Measurements from ENCODE around the gene SNRPD1. TPM values are rescaled to one million over a fixed set of nuclear protein-coding genes. Genes with fewer than 3 reads are reported as not detected.
"Not testable (repeated sequence)": the region's sequence is repeated elsewhere in the genome, so short reads cannot be mapped to it uniquely, and the experiment has no call there.

The SNRPD1 gene
- total RNA-seq, 2 donors from 2014 or later = 4.3 to 7.8 TPM

GRCh38 chr18:21662581-21662980 lies 50.5 kb downstream of the SNRPD1 start:
- H3K4me1 ChIP-seq (ENCODE audit: control insufficient read depth in 1 of 2, low read depth in 2 of 2) = no peaks in the 10 kb centered on the region
- H3K27ac ChIP-seq = no peak overlapping the region
- no peaks in the 10 kb centered on the region for H3K9me3 ChIP-seq
- H3K4me3 ChIP-seq = no peak overlapping the region
- DNase-seq (ENCODE audit: low spot score) = no peak
- no peak for ATAC-seq (ENCODE audit: insufficient number of reproducible peaks, low FRiP score, low read depth)
- H3K36me3 ChIP-seq = no peaks in the 10 kb centered on the region
- no peaks in the 10 kb centered on the region for H3K27me3 ChIP-seq (replicated peaks; ENCODE audit: insufficient read depth)
- no peak for TF ChIP-seq CTCF (IDR thresholded peaks at IDR 0.05)

- Histone ChIP-seq H3K9me3 (no peaks in the 10 kb centered on the region), H3K27me3 (replicated peaks; ENCODE audit: insufficient read depth) (no peaks in the 10 kb centered on the region), H3K36me3 (no peaks in the 10 kb centered on the region), H3K4me3 (no peak overlapping the region), H3K27ac (no peak overlapping the region), H3K4me1 (ENCODE audit: control insufficient read depth in 1 of 2, low read depth in 2 of 2) (no peaks in the 10 kb centered on the region)
- DNase-seq (ENCODE audit: low spot score) (no peak), ATAC-seq (ENCODE audit: insufficient number of reproducible peaks, low FRiP score, low read depth) (no peak)
- TF ChIP-seq CTCF (IDR thresholded peaks at IDR 0.05) = no peak
These were observed 51.5 kb downstream of the SNRPD1 start for GRCh38 chr18:21663578-21663977.

- no peak for ATAC-seq (ENCODE audit: insufficient number of reproducible peaks, low FRiP score, low read depth)
- H3K4me3 ChIP-seq = no peak overlapping the region
- H3K27ac ChIP-seq = no peak overlapping the region
- H3K9me3 ChIP-seq = no peaks in the 10 kb centered on the region
- no peak for TF ChIP-seq CTCF (IDR thresholded peaks at IDR 0.05)
- no peaks in the 10 kb centered on the region for H3K27me3 ChIP-seq (replicated peaks; ENCODE audit: insufficient read depth)
- DNase-seq (ENCODE audit: low spot score) = no peak
- H3K4me1 ChIP-seq (ENCODE audit: control insufficient read depth in 1 of 2, low read depth in 2 of 2) = no peaks in the 10 kb centered on the region
- no peaks in the 10 kb centered on the region for H3K36me3 ChIP-seq
These were observed 52.0 kb downstream of the SNRPD1 start for GRCh38 chr18:21664069-21664468.

- no peaks in the 10 kb centered on the region for H3K9me3 ChIP-seq
- H3K4me3 ChIP-seq = no peak overlapping the region
- TF ChIP-seq CTCF (IDR thresholded peaks at IDR 0.05) = no peak
- H3K27ac ChIP-seq = no peak overlapping the region
- H3K4me1 ChIP-seq (ENCODE audit: control insufficient read depth in 1 of 2, low read depth in 2 of 2) = peaks cover 9 to 15% of the 10 kb centered on the region in 2 donors
- H3K27me3 ChIP-seq (replicated peaks; ENCODE audit: insufficient read depth) = no peaks in the 10 kb centered on the region
- H3K36me3 ChIP-seq = no peaks in the 10 kb centered on the region
- ATAC-seq (ENCODE audit: insufficient number of reproducible peaks, low FRiP score, low read depth) = no peak
- DNase-seq (ENCODE audit: low spot score) = no peak
These were observed 57.7 kb downstream of the SNRPD1 start for GRCh38 chr18:21669736-21670285.

- Histone ChIP-seq H3K4me3 (no peak overlapping the region), H3K36me3 (no peaks in the 10 kb centered on the region), H3K9me3 (no peaks in the 10 kb centered on the region), H3K4me1 (ENCODE audit: control insufficient read depth in 1 of 2, low read depth in 2 of 2) (peaks cover 9 to 15% of the 10 kb centered on the region in 2 donors), H3K27ac (peak overlapping the region; percentile 22 to 72), H3K27me3 (replicated peaks; ENCODE audit: insufficient read depth) (no peaks in the 10 kb centered on the region)
- DNase-seq (ENCODE audit: low spot score) (peak; percentile 4), ATAC-seq (ENCODE audit: insufficient number of reproducible peaks, low FRiP score, low read depth) (peak; percentile 84)
- TF ChIP-seq CTCF (IDR thresholded peaks at IDR 0.05) = no peak
These were observed 60.6 kb downstream of the SNRPD1 start for GRCh38 chr18:21672521-21673267.

- not testable (repeated sequence) for DNase-seq (ENCODE audit: low spot score); H3K9me3 ChIP-seq; H3K4me3 ChIP-seq; H3K36me3 ChIP-seq; H3K27ac ChIP-seq; ATAC-seq (ENCODE audit: insufficient number of reproducible peaks, low FRiP score, low read depth); H3K27me3 ChIP-seq (replicated peaks; ENCODE audit: insufficient read depth)
- H3K4me1 ChIP-seq (ENCODE audit: control insufficient read depth in 1 of 2, low read depth in 2 of 2) = peaks cover 9 to 15% of the 10 kb centered on the region in 2 donors
These were observed 63.2 kb downstream of the SNRPD1 start for GRCh38 chr18:21675354-21675753.
